IMR-90 (cell line): ENCODE data around the gene CNTN3. TPM values are rescaled to one million over a fixed set of nuclear protein-coding genes. Genes with fewer than 3 reads are reported as not detected.

Experiments used
- ATAC-seq: fragments of 200-7000 bp; cut with Tn5 transposase; 2 replicates; pipeline ENCODE4 v1.9.1; 2020; ENCODE audit warnings: low read depth, mild to moderate bottlenecking, moderate library complexity
- BruUV-seq: library from RNA; stranded (reverse); fragments of 400-500 nt; replicated peaks from 2 replicates; lab custom pipeline; 2021; lab: Mats Ljungman, UMichigan
- CTCF ChIA-PET: fragments of 300-600 bp; formaldehyde crosslinking; extraction: SDS; loops from one replicate; lab custom pipeline; 2021; ENCODE audit warnings: antibody characterized with exemption; lab: Yijun Ruan, JAX
- POLR2A ChIA-PET: fragments of 300-600 bp; sonication (Branson Sonifier 250); formaldehyde crosslinking; loops from one replicate; lab custom pipeline; 2022; ENCODE audit warnings: antibody characterized with exemption; ENCODE audit not compliant: unreplicated experiment; lab: Charles Lee
- DNase-seq: peaks from one replicate; pipeline ENCODE4 v3.0.0; 2013
- H2AFZ ChIP-seq: replicated peaks from 2 replicates; pipeline ENCODE3; 2013; ENCODE audit warnings: low read length, mild to moderate bottlenecking; ENCODE audit not compliant: poor library complexity
- H2AK5ac ChIP-seq: 2 replicates; pipeline ENCODE4 v1.6.1; 2013; ENCODE audit warnings: low read depth, low read length, inconsistent platforms
- H2AK9ac ChIP-seq: replicated peaks from 2 replicates; pipeline ENCODE3; 2013; ENCODE audit warnings: mild to moderate bottlenecking, low read depth, low read length, moderate library complexity; ENCODE audit not compliant: poor library complexity
- H2BK120ac ChIP-seq: 2 replicates; pipeline ENCODE4 v1.6.1; 2013; ENCODE audit warnings: low read depth, low read length, inconsistent platforms
- H2BK15ac ChIP-seq: 3 replicates; pipeline ENCODE4 v1.6.1; 2013; ENCODE audit warnings: low read depth, low read length, inconsistent platforms
- H2BK20ac ChIP-seq: 2 replicates; pipeline ENCODE4 v1.6.1; 2013; ENCODE audit warnings: low read depth, mild to moderate bottlenecking, inconsistent platforms, low read length, moderate library complexity
- H2BK5ac ChIP-seq: 2 replicates; pipeline ENCODE4 v1.6.1; 2013; ENCODE audit warnings: mild to moderate bottlenecking, low read depth, low read length, inconsistent platforms; ENCODE audit not compliant: poor library complexity, severe bottlenecking
- H3K14ac ChIP-seq: replicated peaks from 2 replicates; pipeline ENCODE4 v1.6.1; 2013; ENCODE audit warnings: low read depth, low read length, inconsistent platforms
- H3K18ac ChIP-seq: 2 replicates; pipeline ENCODE4 v1.6.1; 2013; ENCODE audit warnings: low read depth, low read length, control low read depth
- H3K23ac ChIP-seq: 2 replicates; pipeline ENCODE4 v1.6.1; 2013; ENCODE audit warnings: low read depth, low read length, inconsistent platforms
- H3K27ac ChIP-seq: 2 replicates; pipeline ENCODE4 v1.5.1; 2013; ENCODE audit warnings: mild to moderate bottlenecking, control low read depth, low read length; ENCODE audit not compliant: insufficient read depth
- H3K27me3 ChIP-seq: 2 replicates; pipeline ENCODE4 v1.6.1; 2013; ENCODE audit warnings: low read length; ENCODE audit not compliant: control insufficient read depth, insufficient read depth
- H3K36me3 ChIP-seq: 2 replicates; pipeline ENCODE4 v1.6.1; 2013; ENCODE audit warnings: low read length, mixed read lengths; ENCODE audit not compliant: control insufficient read depth, insufficient read depth
- H3K4ac ChIP-seq: 2 replicates; pipeline ENCODE4 v1.6.1; 2013; ENCODE audit warnings: low read depth, low read length, inconsistent platforms
- H3K4me1 ChIP-seq: 2 replicates; pipeline ENCODE4 v1.6.1; 2013; ENCODE audit warnings: low read length, mixed read lengths; ENCODE audit not compliant: control insufficient read depth, insufficient read depth
- H3K4me2 ChIP-seq: 2 replicates; pipeline ENCODE4 v1.6.1; 2013; ENCODE audit warnings: low read depth, mild to moderate bottlenecking, control low read depth, low read length, moderate library complexity
- H3K4me3 ChIP-seq: 2 replicates; pipeline ENCODE4 v1.5.1; 2013; ENCODE audit warnings: low read depth, mild to moderate bottlenecking, control low read depth, low read length, moderate library complexity; ENCODE audit not compliant: insufficient read depth
- H3K56ac ChIP-seq: 2 replicates; pipeline ENCODE4 v1.6.1; 2013; ENCODE audit warnings: low read length, inconsistent platforms; ENCODE audit not compliant: insufficient read depth; ENCODE audit errors: extremely low read depth
- H3K79me1 ChIP-seq, 2 experiments: 2 replicates each; pipeline ENCODE4 v1.6.1; 2013; ENCODE audit warnings: low read length in 2 of 2, inconsistent platforms in 1 of 2, low read depth in 1 of 2
- H3K9ac ChIP-seq: 2 replicates; pipeline ENCODE4 v1.6.1; 2013; ENCODE audit warnings: low read depth, low read length, control low read depth
- H3K9me1 ChIP-seq: 2 replicates; pipeline ENCODE4 v1.6.1; 2013; ENCODE audit warnings: low read length, inconsistent platforms; ENCODE audit not compliant: insufficient read depth
- H3K9me3 ChIP-seq: 2 replicates; pipeline ENCODE4 v1.6.1; 2013; ENCODE audit warnings: low read length; ENCODE audit not compliant: control insufficient read depth, insufficient read depth
- H4K20me1 ChIP-seq: 2 replicates; pipeline ENCODE4 v1.6.1; 2013; ENCODE audit warnings: low read length, inconsistent platforms; ENCODE audit not compliant: insufficient read depth
- H4K5ac ChIP-seq: 2 replicates; pipeline ENCODE4 v1.6.1; 2013; ENCODE audit warnings: mild to moderate bottlenecking, low read depth, low read length, control low read depth
- H4K8ac ChIP-seq, 2 experiments: 2 replicates each; pipeline ENCODE4 v1.6.1; 2013; ENCODE audit warnings: low read depth in 2 of 2, low read length in 2 of 2, control low read depth in 1 of 2, inconsistent platforms in 1 of 2
- H4K91ac ChIP-seq: 2 replicates; pipeline ENCODE4 v1.6.1; 2013; ENCODE audit warnings: low read depth, low read length, inconsistent platforms; ENCODE audit not compliant: insufficient read depth
- CEBPB ChIP-seq: IDR thresholded peaks from 2 replicates; pipeline ENCODE4 v1.6.1; 2012; ENCODE audit warnings: low read depth, low read length, improper control_type of control experiment
- SMC3 ChIP-seq: fragments of 150-350 bp; IDR thresholded peaks from 2 replicates; pipeline ENCODE4 v1.6.1; 2016; ENCODE audit warnings: low read depth, mild to moderate bottlenecking, antibody characterized with exemption, low read length, moderate library complexity
- WGBS, 2 experiments: methylation state at CpG; one replicate each; pipeline versions ENCODE4 v1.1.5 to v1.1.7; 2013; ENCODE audit warnings: missing lambda C conversion rate in 2 of 2; ENCODE audit not compliant: insufficient read length in 1 of 2; ENCODE audit errors: extremely low coverage in 2 of 2; 5-methylcytosine and 5-hydroxymethylcytosine counted together
- dilution Hi-C: fragments of 300-500 bp; cut with HindIII; formaldehyde crosslinking; loops from one replicate; pipeline ENCODE4 v1.14.3; 2018; ENCODE audit warnings: low sequenced_read_pairs; ENCODE audit not compliant: unreplicated experiment
- in situ Hi-C: fragments of 300-500 bp; cut with MboI; formaldehyde crosslinking; loops from 3 replicates; pipeline ENCODE4 v1.14.3; 2019; ENCODE audit warnings: low sequenced_read_pairs, inconsistent platforms, mixed read lengths
- intact Hi-C: fragments of 100-400 bp; cut with micrococcal nuclease; formaldehyde crosslinking; loops from 2 replicates; pipeline ENCODE4 v1.10.0; 2022
- polyA plus RNA-seq, 3 experiments: library from polyadenylated mRNA; depleted of rRNA; stranded (reverse); fragments of >200 nt; gene quantifications; 2 replicates each; pipeline ENCODE4 v1.2.3, GENCODE V29; 2012; ENCODE audit warnings: low replicate concordance in 1 of 3
- total RNA-seq: library from RNA; depleted of rRNA; stranded (reverse); fragments of >200 nt; gene quantifications from 2 replicates; pipeline ENCODE4 v1.2.3, GENCODE V29; 2012
- TF ChIP-seq, protein P1 (sequence below): fragments of 150-350 bp; IDR thresholded peaks from 2 replicates; pipeline ENCODE4 v1.6.1; 2016; ENCODE audit warnings: low read depth, mild to moderate bottlenecking, low read length, moderate library complexity, borderline replicate concordance
- TF ChIP-seq, protein P2 (sequence below): fragments of 150-350 bp; IDR thresholded peaks from 2 replicates; pipeline ENCODE4 v1.6.1; 2017; ENCODE audit warnings: mild to moderate bottlenecking, antibody characterized with exemption, low read length, low read depth

Gene CNTN3
- total and polyA plus RNA-seq, 2 of the 4 experiments (the other 2 are of a cell fraction), result 3.5 to 3.6 TPM

- H3K23ac ChIP-seq, result no peak overlapping the region
- no peak overlapping the region for H3K56ac ChIP-seq
- H3K14ac ChIP-seq, result no peak overlapping the region
- H4K20me1 ChIP-seq, result no peaks in the 10 kb centered on the region
- no peaks in the 10 kb centered on the region for H3K36me3 ChIP-seq
- H4K8ac ChIP-seq, result no peak overlapping the region
- no peak overlapping the region for H4K5ac ChIP-seq
- in situ Hi-C loops (no loop called here), intact Hi-C loops (no loop called here), dilution Hi-C loops (no loop called here)
- no peak overlapping the region for H4K91ac ChIP-seq
- peaks cover 0 to 3% of the 10 kb centered on the region in 2 experiments; a peak in 1 of 4 replicates for H3K79me1 ChIP-seq
- H3K27ac ChIP-seq, result no peak overlapping the region
- H3K9me1 ChIP-seq, result no peaks in the 10 kb centered on the region
- H2BK5ac ChIP-seq, result no peak overlapping the region
- DNase-seq (peak; percentile 50), ATAC-seq (no peak)
- no peak overlapping the region for H3K4me3 ChIP-seq
- H2BK120ac ChIP-seq, result no peak overlapping the region
- H3K4me1 ChIP-seq, result no peaks in the 10 kb centered on the region
- no peak overlapping the region for H2AK9ac ChIP-seq
- H2BK20ac ChIP-seq, result no peak overlapping the region
- POLR2A ChIA-PET, result no interaction called here
- no peaks in the 10 kb centered on the region for H3K27me3 ChIP-seq
- H3K4me2 ChIP-seq, result no peak overlapping the region
- WGBS, 2 experiments, result no CpG with 5 or more reads among the region's 2 CpGs
- H3K18ac ChIP-seq, result no peak overlapping the region
- H2BK15ac ChIP-seq, result no peak overlapping the region
- CTCF ChIA-PET, result no interaction called here
- no peak overlapping the region for H2AFZ ChIP-seq
- no TSS peak for BruUV-seq
- TF ChIP-seq CEBPB (peak; percentile 80), SMC3 (no peak)
- TF ChIP-seq, protein P1, sequence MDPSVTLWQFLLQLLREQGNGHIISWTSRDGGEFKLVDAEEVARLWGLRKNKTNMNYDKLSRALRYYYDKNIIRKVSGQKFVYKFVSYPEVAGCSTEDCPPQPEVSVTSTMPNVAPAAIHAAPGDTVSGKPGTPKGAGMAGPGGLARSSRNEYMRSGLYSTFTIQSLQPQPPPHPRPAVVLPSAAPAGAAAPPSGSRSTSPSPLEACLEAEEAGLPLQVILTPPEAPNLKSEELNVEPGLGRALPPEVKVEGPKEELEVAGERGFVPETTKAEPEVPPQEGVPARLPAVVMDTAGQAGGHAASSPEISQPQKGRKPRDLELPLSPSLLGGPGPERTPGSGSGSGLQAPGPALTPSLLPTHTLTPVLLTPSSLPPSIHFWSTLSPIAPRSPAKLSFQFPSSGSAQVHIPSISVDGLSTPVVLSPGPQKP, result no peak
- TF ChIP-seq, protein P2, sequence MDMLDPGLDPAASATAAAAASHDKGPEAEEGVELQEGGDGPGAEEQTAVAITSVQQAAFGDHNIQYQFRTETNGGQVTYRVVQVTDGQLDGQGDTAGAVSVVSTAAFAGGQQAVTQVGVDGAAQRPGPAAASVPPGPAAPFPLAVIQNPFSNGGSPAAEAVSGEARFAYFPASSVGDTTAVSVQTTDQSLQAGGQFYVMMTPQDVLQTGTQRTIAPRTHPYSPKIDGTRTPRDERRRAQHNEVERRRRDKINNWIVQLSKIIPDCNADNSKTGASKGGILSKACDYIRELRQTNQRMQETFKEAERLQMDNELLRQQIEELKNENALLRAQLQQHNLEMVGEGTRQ, result peak; percentile 63; the same call in 1 of the 2 replicates
- H3K4ac ChIP-seq, result no peak overlapping the region
- no peak overlapping the region for H3K9ac ChIP-seq
- no peak overlapping the region for H2AK5ac ChIP-seq
- H3K9me3 ChIP-seq, result no peaks in the 10 kb centered on the region
Observed at GRCh38 chr3:74599564-74599963, 14.9 kb downstream of the CNTN3 start.
